K562 (cell line): ENCODE data around the gene RGS3. TPM values are rescaled to one million over a fixed set of nuclear protein-coding genes. Genes with fewer than 3 reads are reported as not detected.

Experiments
- ATAC-seq: fragments of 200-7000 bp; cut with Tn5 transposase; 3 replicates; pipeline ENCODE4 v1.9.1; 2020; ENCODE audit warnings: moderate library complexity
- BruUV-seq: library from RNA; stranded (reverse); fragments of 400-500 nt; replicated peaks from 2 replicates; lab custom pipeline; 2021; lab: Mats Ljungman, UMichigan
- CTCF ChIA-PET: fragments of 300-600 bp; formaldehyde crosslinking; extraction: SDS; loops from one replicate; lab custom pipeline; 2021; ENCODE audit warnings: low intra/inter-chr PET ratio; lab: Yijun Ruan, JAX
- POLR2A ChIA-PET: fragments of 300-600, 350-650 bp; sonication (Branson Sonifier 250); formaldehyde crosslinking; extraction: SDS; loops from one replicate; lab custom pipeline; 2021; ENCODE audit warnings: antibody characterized with exemption, inconsistent platforms; lab: Yijun Ruan, JAX
- DNase-seq, 4 experiments: peaks; one replicate each; pipeline versions ENCODE4 v3.0.0 to v3.0.0-alpha.2; 2011 to 2018; ENCODE audit warnings: low spot score in 3 of 4, mixed read lengths in 3 of 4; ENCODE audit errors: extremely low read depth in 1 of 4
- FAIRE-seq: peaks from 2 replicates; lab custom pipeline; 2011; peaks lifted over from hg19 to GRCh38; lab: Jason Lieb, UNC
- H2AFZ ChIP-seq: 2 replicates; pipeline ENCODE4 v1.6.0; 2011; ENCODE audit warnings: low read depth, low read length, control low read depth, inconsistent platforms
- H3K27ac ChIP-seq: fragments of 200-600 bp; 3 replicates; pipeline ENCODE4 v1.8.0; 2011; ENCODE audit warnings: low read depth, mild to moderate bottlenecking, control low read depth, inconsistent platforms, low read length, moderate library complexity, mixed read lengths; ENCODE audit errors: extremely low read depth
- H3K27me3 ChIP-seq, 2 experiments: fragments of 300-600 bp in 1 of 2; 2 replicates in 1 of 2; 3 replicates in 1 of 2; pipeline versions ENCODE4 v1.6.0 to v1.8.0; 2011; ENCODE audit warnings: inconsistent platforms in 2 of 2, low read length in 2 of 2, mild to moderate bottlenecking in 1 of 2, mixed read lengths in 1 of 2, moderate library complexity in 1 of 2; ENCODE audit not compliant: control insufficient read depth in 2 of 2, insufficient read depth in 2 of 2
- H3K36me3 ChIP-seq: fragments of 300-600 bp; 3 replicates; pipeline ENCODE4 v1.8.0; 2011; ENCODE audit warnings: mild to moderate bottlenecking, low read length, inconsistent platforms; ENCODE audit not compliant: control insufficient read depth, insufficient read depth
- H3K4me1 ChIP-seq, 2 experiments: fragments of 200-600 bp in 1 of 2; replicated peaks in 1 of 2; 2 replicates in 1 of 2; 3 replicates in 1 of 2; pipeline versions ENCODE4 v1.5.1 to v1.8.0; 2011; ENCODE audit warnings: inconsistent platforms in 2 of 2, low read length in 2 of 2, mild to moderate bottlenecking in 1 of 2, mixed read lengths in 1 of 2, moderate library complexity in 1 of 2; ENCODE audit not compliant: control insufficient read depth in 2 of 2, insufficient read depth in 2 of 2
- H3K4me2 ChIP-seq: 2 replicates; pipeline ENCODE4 v1.6.1; 2011; ENCODE audit warnings: low read length, control low read depth, inconsistent platforms, mixed read lengths; ENCODE audit not compliant: insufficient read depth
- H3K4me3 ChIP-seq: fragments of 200-600 bp; sonication (generic), shearing (Covaris generic); 2 replicates; pipeline ENCODE4 v1.5.1; 2016; ENCODE audit warnings: control low read depth, inconsistent platforms
- H3K79me2 ChIP-seq: fragments of 200-600 bp; 3 replicates; pipeline ENCODE4 v1.8.0; 2011; ENCODE audit warnings: low read length, inconsistent platforms; ENCODE audit not compliant: control insufficient read depth, insufficient read depth
- H3K9ac ChIP-seq, 2 experiments: 2 replicates each; pipeline versions ENCODE4 v1.6.0 to v1.6.1; 2011; ENCODE audit warnings: low read depth in 2 of 2, low read length in 2 of 2, control low read depth in 1 of 2, inconsistent platforms in 1 of 2, mild to moderate bottlenecking in 1 of 2, mixed read lengths in 1 of 2; ENCODE audit not compliant: insufficient read depth in 1 of 2
- H3K9me1 ChIP-seq: one replicate; pipeline ENCODE4 v1.6.0; 2011; ENCODE audit warnings: inconsistent platforms, mild to moderate bottlenecking, low read length, moderate library complexity; ENCODE audit not compliant: control insufficient read depth, insufficient read depth
- H3K9me3 ChIP-seq: replicated peaks from 2 replicates; pipeline ENCODE4 v1.5.1; 2011; ENCODE audit warnings: low read depth, low read length, inconsistent platforms; ENCODE audit not compliant: control insufficient read depth, insufficient read depth
- H4K20me1 ChIP-seq: replicated peaks from 2 replicates; pipeline ENCODE4 v1.6.1; 2011; ENCODE audit warnings: low read length, inconsistent platforms, mixed read lengths; ENCODE audit not compliant: control insufficient read depth, insufficient read depth
- BACH1 ChIP-seq: fragments of 200-800 bp; sonication (Bioruptor generic); IDR thresholded peaks from 2 replicates; pipeline ENCODE4 v1.6.1; 2016; ENCODE audit warnings: missing genetic modification characterization, missing compliant biosample characterization
- CXXC5 ChIP-seq: fragments of 250-450 bp; sonication (Bioruptor Pico); IDR thresholded peaks from 2 replicates; pipeline ENCODE4 v1.8.0; 2022; ENCODE audit warnings: inconsistent platforms, mild to moderate bottlenecking, moderate library complexity
- DMBX1 ChIP-seq: fragments of 250-450 bp; sonication (Bioruptor Pico); IDR thresholded peaks from 2 replicates; pipeline ENCODE4 v1.8.0; 2022; ENCODE audit warnings: inconsistent platforms, mild to moderate bottlenecking, moderate library complexity, borderline replicate concordance
- KAT2B ChIP-seq: IDR thresholded peaks from one replicate; pipeline ENCODE4 v1.6.1; 2012; ENCODE audit warnings: low read depth, mild to moderate bottlenecking, control low read depth, inconsistent platforms, low read length, moderate library complexity
- KHSRP ChIP-seq: fragments of 450-650 bp; IDR thresholded peaks from 2 replicates; pipeline ENCODE4 v1.6.1; 2017
- OTX1 ChIP-seq: fragments of 450-650 bp; formaldehyde crosslinking; IDR thresholded peaks from 2 replicates; pipeline ENCODE4 v1.4.0; 2022; ENCODE audit warnings: mild to moderate bottlenecking
- POLR2B ChIP-seq: fragments of 450-650 bp; IDR thresholded peaks from 2 replicates; pipeline ENCODE4 v1.6.1; 2018; ENCODE audit warnings: low read depth; ENCODE audit not compliant: partially characterized antibody
- RBFOX2 ChIP-seq: fragments of 200-400 bp; formaldehyde crosslinking; IDR thresholded peaks from 2 replicates; pipeline ENCODE4 v1.6.1; 2017; ENCODE audit warnings: low read depth, mild to moderate bottlenecking, low read length, moderate library complexity
- RFX7 ChIP-seq: fragments of 250-450 bp; sonication (Bioruptor Pico); IDR thresholded peaks from 2 replicates; pipeline ENCODE4 v1.5.1; 2021; ENCODE audit warnings: mild to moderate bottlenecking
- STAT5A ChIP-seq: IDR thresholded peaks from 2 replicates; pipeline ENCODE4 v1.6.1; 2012; ENCODE audit warnings: low read length, inconsistent platforms, borderline replicate concordance
- TAF15 ChIP-seq: fragments of 200-400 bp; formaldehyde crosslinking; IDR thresholded peaks from 2 replicates; pipeline ENCODE4 v1.6.1; 2017; ENCODE audit warnings: mild to moderate bottlenecking, low read depth, low read length, moderate library complexity
- TCF7 ChIP-seq: sonication (generic); IDR thresholded peaks from 2 replicates; pipeline ENCODE4 v1.6.1; 2016; ENCODE audit warnings: antibody characterized with exemption, borderline replicate concordance
- TRIM24 ChIP-seq, 2 experiments: fragments of 450-650 bp; IDR thresholded peaks; 2 replicates each; pipeline ENCODE4 v1.6.1; 2016
- U2AF1 ChIP-seq: fragments of 200-400 bp; formaldehyde crosslinking; optimal IDR thresholded peaks from 2 replicates; pipeline ENCODE3; 2017; ENCODE audit warnings: mild to moderate bottlenecking, low read depth, low read length, moderate library complexity
- YY1 ChIP-seq, 3 experiments: IDR thresholded peaks; 2 replicates each; pipeline ENCODE4 v1.6.1; 2011; ENCODE audit warnings: low read length in 2 of 3, mild to moderate bottlenecking in 2 of 3, moderate library complexity in 2 of 3, borderline replicate concordance in 1 of 3, control low read depth in 1 of 3, low read depth in 1 of 3; ENCODE audit not compliant: insufficient read depth in 3 of 3, insufficient replicate concordance in 2 of 3, control insufficient read depth in 1 of 3, insufficient read length in 1 of 3; ENCODE audit errors: extremely low read depth in 1 of 3
- ZKSCAN1 ChIP-seq: fragments of 150-350 bp; IDR thresholded peaks from 2 replicates; pipeline ENCODE4 v1.6.1; 2016; ENCODE audit warnings: low read depth, low read length
- WGBS: fragments of 100-300 bp; shearing (Covaris generic); methylation state at CpG from one replicate; pipeline ENCODE4 v1.1.6; 2016; ENCODE audit warnings: low coverage, mixed read lengths; ENCODE audit not compliant: insufficient coverage; ENCODE audit errors: missing lambda C conversion rate; 5-methylcytosine and 5-hydroxymethylcytosine counted together
- in situ Hi-C: fragments of 300-500 bp; cut with MboI; formaldehyde crosslinking; loops from 4 replicates; pipeline ENCODE4 v1.15.0; 2018; ENCODE audit warnings: inconsistent platforms, mixed read lengths
- intact Hi-C: fragments of 100-400 bp; cut with micrococcal nuclease; formaldehyde crosslinking; loops from 2 replicates; pipeline ENCODE4 v1.14.2; 2022
- polyA plus RNA-seq, 8 experiments: library from polyadenylated mRNA; depleted of rRNA in 4 of 8; stranded (reverse) in 5 of 8; unstranded in 3 of 8; fragments of >200 nt; fragmentation: Nextera tagmentation in 2 of 8; fragmentation: Illumina TruSeq in 1 of 8; extraction: Ambion mirVana in 2 of 8; extraction: Trizol in 1 of 8; gene quantifications; 2 replicates each; pipeline versions ENCODE4 v1.2.1 to v1.2.3, GENCODE V29; 2011 to 2014; ENCODE audit warnings: inconsistent platforms in 1 of 8, missing spikeins in 1 of 8
- total RNA-seq, 7 experiments: library from RNA; depleted of rRNA in 6 of 7; stranded (reverse); fragments of >200 nt in 6 of 7; fragmentation: Illumina TruSeq in 2 of 7; extraction: Trizol in 2 of 7; gene quantifications; 2 replicates each; pipeline versions ENCODE4 v1.2.1 to v1.2.3, GENCODE V29; 2011 to 2021; ENCODE audit warnings: low replicate concordance in 1 of 7
- TF ChIP-seq, protein P1 (sequence below): sonication (generic); formaldehyde crosslinking; IDR thresholded peaks from 2 replicates; pipeline ENCODE4 v1.4.0; 2020; ENCODE audit warnings: mild to moderate bottlenecking, missing genetic modification reagents

Gene RGS3
- total and polyA plus RNA-seq, 9 of the 15 experiments (the other 6 are each of a cell fraction or from before 2014, with no cell fraction given) = 0.08 to 2.9 (median 0.95) TPM

DNA sequence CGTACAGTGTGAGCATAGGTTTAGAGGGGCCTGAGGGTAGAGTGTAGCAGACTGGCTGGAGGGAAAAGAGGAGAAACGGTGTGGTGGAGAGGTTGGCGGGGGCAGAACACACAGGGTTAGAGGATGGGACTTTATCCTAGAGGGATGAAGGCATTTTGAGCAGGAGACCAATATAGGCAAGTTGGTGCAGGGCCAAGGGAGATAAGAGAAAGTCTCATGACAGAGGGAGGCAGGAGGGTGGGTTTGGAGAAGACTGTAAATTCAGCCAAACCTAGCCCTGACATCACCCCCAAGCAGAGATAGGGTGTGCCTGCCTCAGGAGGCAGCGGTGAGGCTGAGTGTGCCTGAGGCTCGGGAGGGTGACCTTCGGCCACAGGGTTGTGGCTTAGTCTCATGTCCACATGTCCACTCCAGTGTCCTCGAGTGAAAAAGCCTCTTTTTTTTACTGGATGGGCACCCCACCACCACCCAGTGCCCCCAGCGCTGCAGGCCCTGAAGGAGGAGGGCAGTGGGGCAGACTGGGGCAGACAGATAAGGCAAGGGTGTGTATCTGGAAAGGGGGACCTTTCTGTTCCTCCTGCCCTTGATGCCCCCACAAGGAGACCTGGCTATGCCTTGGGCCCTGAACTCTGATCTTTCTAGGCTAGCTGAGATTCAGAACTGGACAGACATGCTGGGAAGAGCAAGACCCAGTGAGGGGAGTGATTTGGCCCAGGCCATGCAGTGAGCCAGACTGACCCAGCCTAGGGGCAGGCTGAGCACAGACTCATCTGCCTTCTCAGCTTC is 108.7 kb downstream of the RGS3 start:
- no peaks in the 10 kb centered on the region for H3K36me3 ChIP-seq
- POLR2A ChIA-PET = interaction anchor here (0.8 to 1.2 kb wide), 3 partner anchors 10 to 13 kb away, joined by 3 read pairs; no protein-coding TSS in a partner anchor
- no peaks in the 10 kb centered on the region for H4K20me1 ChIP-seq
- H3K79me2 ChIP-seq = no peaks in the 10 kb centered on the region
- peak overlapping the region; percentile 63 for H2AFZ ChIP-seq
- peaks cover 14 to 15% of the 10 kb centered on the region in 2 experiments for H3K4me1 ChIP-seq
- intact Hi-C loops (loop anchor here (5.0 kb wide), 1 partner anchor 50 kb away; no protein-coding TSS in a partner anchor), in situ Hi-C loops (no loop called here)
- WGBS = 6% methylated on average over 8 of the region's 8 CpGs
- H3K9me1 ChIP-seq = no peaks in the 10 kb centered on the region
- no peak overlapping the region for H3K4me3 ChIP-seq
- peak overlapping the region in 1 of 2 experiments; percentile 66; a peak in 2 of 4 replicates for H3K9ac ChIP-seq
- peak; percentile 31 to 74 (median 42) for DNase-seq
- CTCF ChIA-PET = interaction anchor here (0.6 kb wide), 1 partner anchor 88 kb away, joined by 4 read pairs; no protein-coding TSS in a partner anchor
- no peaks in the 10 kb centered on the region for H3K9me3 ChIP-seq
- no peak overlapping the region for H3K27ac ChIP-seq
- H3K4me2 ChIP-seq = peak overlapping the region; percentile 19; the same call in 1 of the 2 replicates
- H3K27me3 ChIP-seq = no peaks in the 10 kb centered on the region
- FAIRE-seq = no peak
- peak; percentile 79 for ATAC-seq
- no TSS peak for BruUV-seq
- TF ChIP-seq STAT5A (no peak), ZKSCAN1 (no peak), RBFOX2 (no peak), POLR2B (no peak), TAF15 (no peak), BACH1 (tag) (no peak), U2AF1 (no peak), RFX7 (CRISPR knock-in tag) (no peak), YY1 (IDR thresholded peaks at IDR 0.05; ENCODE audit: borderline replicate concordance in 1 of 3, control insufficient read depth in 1 of 3, extremely low read depth in 1 of 3, insufficient read depth in 3 of 3, insufficient read length in 1 of 3, insufficient replicate concordance in 2 of 3, low read depth in 1 of 3, low read length in 2 of 3) (no peak), TCF7 (no peak), KAT2B (no peak), DMBX1 (CRISPR knock-in tag) (no peak), TRIM24 (IDR thresholded peaks at IDR 0.05) (no peak), KHSRP (no peak), CXXC5 (CRISPR knock-in tag) (no peak), OTX1 (CRISPR knock-in tag) (peak; percentile 70; the same call in 1 of the 2 replicates)
- TF ChIP-seq, protein P1, sequence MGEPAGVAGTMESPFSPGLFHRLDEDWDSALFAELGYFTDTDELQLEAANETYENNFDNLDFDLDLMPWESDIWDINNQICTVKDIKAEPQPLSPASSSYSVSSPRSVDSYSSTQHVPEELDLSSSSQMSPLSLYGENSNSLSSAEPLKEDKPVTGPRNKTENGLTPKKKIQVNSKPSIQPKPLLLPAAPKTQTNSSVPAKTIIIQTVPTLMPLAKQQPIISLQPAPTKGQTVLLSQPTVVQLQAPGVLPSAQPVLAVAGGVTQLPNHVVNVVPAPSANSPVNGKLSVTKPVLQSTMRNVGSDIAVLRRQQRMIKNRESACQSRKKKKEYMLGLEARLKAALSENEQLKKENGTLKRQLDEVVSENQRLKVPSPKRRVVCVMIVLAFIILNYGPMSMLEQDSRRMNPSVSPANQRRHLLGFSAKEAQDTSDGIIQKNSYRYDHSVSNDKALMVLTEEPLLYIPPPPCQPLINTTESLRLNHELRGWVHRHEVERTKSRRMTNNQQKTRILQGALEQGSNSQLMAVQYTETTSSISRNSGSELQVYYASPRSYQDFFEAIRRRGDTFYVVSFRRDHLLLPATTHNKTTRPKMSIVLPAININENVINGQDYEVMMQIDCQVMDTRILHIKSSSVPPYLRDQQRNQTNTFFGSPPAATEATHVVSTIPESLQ (CRISPR knock-in tag) = no peak
